NB4 (cell line): ENCODE measurements around the gene TMEM135.

Source experiments
- DNase-seq: peaks from one replicate; pipeline ENCODE4 v3.0.0; 2010; ENCODE audit warnings: low read depth
- H3K4me3 ChIP-seq: one replicate; pipeline ENCODE4 v1.5.1; 2011; ENCODE audit warnings: mild to moderate bottlenecking, low read depth, low read length, moderate library complexity
- MYC ChIP-seq: IDR thresholded peaks from 2 replicates; pipeline ENCODE4 v1.6.1; 2011; ENCODE audit warnings: low read depth, low read length
- POLR2A ChIP-seq: IDR thresholded peaks from 2 replicates; pipeline ENCODE4 v1.6.1; 2011; ENCODE audit warnings: mild to moderate bottlenecking; ENCODE audit not compliant: insufficient read length; ENCODE audit errors: extremely low read depth
- TF ChIP-seq, protein P1 (sequence below): IDR thresholded peaks from one replicate; pipeline ENCODE4 v1.5.1; 2012; ENCODE audit warnings: low read depth, low read length
- TF ChIP-seq, protein P2 (sequence below): IDR thresholded peaks from 2 replicates; pipeline ENCODE4 v1.6.1; 2011; ENCODE audit warnings: low read depth, low read length

TMEM135 gene

DNA sequence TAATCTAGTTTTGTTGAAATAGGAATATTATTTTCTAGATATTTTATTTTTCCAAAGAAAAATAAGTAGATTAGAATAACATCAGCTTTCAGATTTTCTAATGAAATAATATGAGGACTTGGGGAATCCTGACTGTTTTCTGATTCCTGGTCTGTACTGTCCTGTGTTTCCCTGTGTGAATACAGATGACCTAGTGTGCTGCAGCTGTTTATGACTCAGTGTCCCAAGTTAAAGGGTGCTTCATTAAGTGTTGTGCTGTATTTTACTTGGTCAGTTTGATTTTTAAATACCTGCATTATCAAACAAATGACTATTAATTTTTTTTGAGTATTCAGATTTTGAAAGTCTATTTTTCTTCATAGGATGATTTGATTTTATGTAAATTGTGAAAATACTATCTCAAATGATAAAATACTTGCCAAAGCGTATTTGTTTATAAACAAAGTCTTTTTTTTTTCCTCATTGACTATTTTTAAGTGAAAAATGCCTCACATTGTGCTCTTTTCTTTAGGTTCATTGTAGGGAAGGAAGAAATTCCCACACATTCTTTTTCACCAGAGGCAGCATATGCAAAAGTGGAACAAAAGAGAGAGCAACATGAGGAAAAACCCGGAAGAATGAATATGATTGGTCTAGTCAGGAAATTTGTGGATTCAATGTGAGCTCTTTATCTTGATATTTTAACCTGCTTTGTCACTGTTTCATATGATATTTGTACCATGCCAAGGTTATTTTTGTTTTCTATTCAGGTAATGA lies 264.2 kb downstream of the TMEM135 start:
- no peak overlapping the region for H3K4me3 ChIP-seq
- TF ChIP-seq MYC (no peak), POLR2A (no peak)
- TF ChIP-seq, protein P1, sequence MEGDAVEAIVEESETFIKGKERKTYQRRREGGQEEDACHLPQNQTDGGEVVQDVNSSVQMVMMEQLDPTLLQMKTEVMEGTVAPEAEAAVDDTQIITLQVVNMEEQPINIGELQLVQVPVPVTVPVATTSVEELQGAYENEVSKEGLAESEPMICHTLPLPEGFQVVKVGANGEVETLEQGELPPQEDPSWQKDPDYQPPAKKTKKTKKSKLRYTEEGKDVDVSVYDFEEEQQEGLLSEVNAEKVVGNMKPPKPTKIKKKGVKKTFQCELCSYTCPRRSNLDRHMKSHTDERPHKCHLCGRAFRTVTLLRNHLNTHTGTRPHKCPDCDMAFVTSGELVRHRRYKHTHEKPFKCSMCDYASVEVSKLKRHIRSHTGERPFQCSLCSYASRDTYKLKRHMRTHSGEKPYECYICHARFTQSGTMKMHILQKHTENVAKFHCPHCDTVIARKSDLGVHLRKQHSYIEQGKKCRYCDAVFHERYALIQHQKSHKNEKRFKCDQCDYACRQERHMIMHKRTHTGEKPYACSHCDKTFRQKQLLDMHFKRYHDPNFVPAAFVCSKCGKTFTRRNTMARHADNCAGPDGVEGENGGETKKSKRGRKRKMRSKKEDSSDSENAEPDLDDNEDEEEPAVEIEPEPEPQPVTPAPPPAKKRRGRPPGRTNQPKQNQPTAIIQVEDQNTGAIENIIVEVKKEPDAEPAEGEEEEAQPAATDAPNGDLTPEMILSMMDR, result no peak
- TF ChIP-seq, protein P2, sequence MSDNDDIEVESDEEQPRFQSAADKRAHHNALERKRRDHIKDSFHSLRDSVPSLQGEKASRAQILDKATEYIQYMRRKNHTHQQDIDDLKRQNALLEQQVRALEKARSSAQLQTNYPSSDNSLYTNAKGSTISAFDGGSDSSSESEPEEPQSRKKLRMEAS, result no peak
- DNase-seq, result no peak

DNA sequence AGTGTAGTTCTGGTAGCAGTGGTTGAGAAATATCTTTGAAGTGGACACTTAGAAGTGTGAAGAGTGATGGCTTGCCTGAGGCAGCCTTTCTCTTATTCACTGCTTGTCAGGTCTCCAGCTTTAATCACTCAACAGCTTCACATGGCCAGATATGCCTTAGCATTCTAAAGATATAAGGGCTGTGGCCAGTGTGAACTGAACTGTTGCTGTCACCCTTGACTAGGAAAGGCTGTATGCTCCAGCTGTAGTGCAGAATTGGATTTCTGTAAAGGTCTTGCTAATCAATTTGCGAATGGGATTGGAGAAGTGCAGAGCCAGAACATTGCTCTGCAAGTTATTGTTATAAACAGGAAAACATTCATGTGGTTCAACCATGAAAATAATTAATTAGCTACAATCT lies 266.7 kb downstream of the TMEM135 start:
- TF ChIP-seq, protein P2, result no peak
- TF ChIP-seq MYC, result no peak
- DNase-seq, result no peak
- H3K4me3 ChIP-seq, result no peak overlapping the region

DNA sequence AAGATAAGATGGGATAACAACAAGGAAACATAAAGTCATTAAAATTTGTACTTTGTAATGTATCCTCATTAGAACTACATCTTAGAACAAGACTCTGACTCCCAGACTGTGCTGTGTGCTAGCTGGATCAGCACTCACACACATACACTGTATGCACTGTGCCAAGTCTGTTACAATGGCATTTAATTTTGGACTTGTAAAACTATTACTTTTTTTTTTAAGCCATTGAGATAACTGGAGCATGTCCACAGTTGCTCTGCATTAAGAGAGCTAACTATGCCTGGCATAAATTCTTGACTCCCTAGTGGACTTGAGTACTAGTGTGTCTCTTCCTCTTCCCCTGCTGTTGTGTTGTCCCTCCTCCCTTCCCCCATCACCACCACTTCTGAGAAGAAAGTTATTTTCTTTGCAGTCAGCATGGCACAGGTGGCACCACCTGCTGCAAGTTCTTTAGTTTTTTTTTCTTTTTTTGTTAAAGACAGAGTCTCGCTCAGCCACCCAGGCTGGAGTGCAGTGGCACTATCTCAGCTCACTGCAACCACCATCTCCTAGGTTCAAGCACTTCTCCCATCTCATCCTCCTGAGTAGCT lies 268.6 kb downstream of the TMEM135 start:
- DNase-seq, result no peak
- H3K4me3 ChIP-seq, result no peak overlapping the region
- TF ChIP-seq MYC, result no peak
- TF ChIP-seq, protein P1, result no peak
- TF ChIP-seq, protein P2, result no peak
- TF ChIP-seq POLR2A, result no peak

DNA sequence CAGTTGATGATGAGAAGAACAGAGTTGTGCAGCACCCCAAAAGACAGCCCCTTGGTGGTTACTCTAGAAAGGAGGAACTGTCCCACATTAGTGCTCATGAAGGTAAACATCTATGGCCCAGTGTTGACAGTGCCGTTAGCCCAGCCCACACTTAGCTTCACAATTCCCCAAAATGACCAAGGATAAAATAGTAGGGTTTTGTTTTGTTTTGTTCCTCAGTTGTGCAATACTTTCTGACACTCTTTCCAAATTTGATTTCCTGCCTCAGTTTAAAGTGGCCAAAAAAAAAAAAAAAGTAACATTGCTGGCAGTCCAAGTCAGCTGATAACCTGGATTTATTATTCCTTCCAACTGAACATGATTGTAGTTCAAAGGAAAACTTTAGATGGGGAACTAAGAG lies 269.4 kb downstream of the TMEM135 start:
- H3K4me3 ChIP-seq, result no peak overlapping the region
- TF ChIP-seq MYC (no peak), POLR2A (no peak)
- TF ChIP-seq, protein P1, result no peak
- DNase-seq, result no peak

DNA sequence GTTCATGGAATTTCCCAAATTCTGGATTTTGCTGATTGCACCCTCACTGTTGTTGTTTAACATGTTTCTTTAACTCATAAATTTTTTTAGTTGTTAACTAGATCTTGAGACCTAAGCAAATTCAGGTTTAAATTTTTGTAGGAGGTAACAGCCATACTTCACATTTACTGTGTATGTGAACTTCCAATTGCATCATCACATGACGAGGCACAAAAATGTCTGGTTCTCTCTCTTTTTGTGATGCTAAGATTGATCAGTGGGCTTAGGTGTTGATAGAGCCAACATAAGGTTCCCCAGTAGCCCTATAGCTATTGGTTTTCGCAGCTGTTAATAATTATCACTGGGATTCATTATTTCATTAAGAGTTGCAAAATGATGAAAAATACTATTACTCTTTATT lies 277.5 kb downstream of the TMEM135 start:
- DNase-seq, result no peak
- H3K4me3 ChIP-seq, result no peak overlapping the region
- TF ChIP-seq, protein P1, result no peak
- TF ChIP-seq POLR2A, result no peak
- TF ChIP-seq, protein P2, result no peak
- no peak for TF ChIP-seq MYC

DNA sequence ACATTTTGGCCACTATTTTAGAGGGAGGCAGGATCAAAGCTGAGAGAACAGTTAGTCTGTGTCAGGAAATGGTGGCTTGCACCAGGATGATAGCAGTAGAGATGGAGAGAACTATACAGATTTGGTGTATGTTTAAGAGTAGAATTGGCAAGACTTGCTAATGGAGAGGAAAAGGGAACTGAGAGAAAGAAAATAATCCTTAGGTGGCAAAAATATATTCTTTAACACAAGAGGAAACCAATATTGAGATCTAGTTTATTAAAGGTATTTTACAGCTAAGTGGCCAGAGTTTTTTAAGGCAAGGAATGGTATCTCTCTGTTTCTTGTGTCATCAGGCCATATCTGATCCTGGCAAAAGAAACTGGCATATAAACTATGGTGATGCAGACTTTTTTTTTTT lies 278.8 kb downstream of the TMEM135 start:
- TF ChIP-seq, protein P2, result no peak
- TF ChIP-seq POLR2A (no peak), MYC (no peak)
- TF ChIP-seq, protein P1, result no peak
- no peak overlapping the region for H3K4me3 ChIP-seq
- no peak for DNase-seq
